PC-9 (cell line): Measurements from ENCODE around the gene CMIP. TPM values are rescaled to one million over a fixed set of nuclear protein-coding genes. Genes with fewer than 3 reads are reported as not detected.

Experiments used
- BruUV-seq: library from RNA; stranded (reverse); fragments of 400-500 nt; replicated peaks from 2 replicates; lab custom pipeline; 2021; lab: Mats Ljungman, UMichigan
- CTCF ChIA-PET: fragments of 300-600 bp; sonication (Branson Sonifier 250); formaldehyde crosslinking; loops from one replicate; lab custom pipeline; 2022; ENCODE audit warnings: antibody characterized with exemption; lab: Charles Lee
- POLR2A ChIA-PET: fragments of 300-600 bp; sonication (Branson Sonifier 250); formaldehyde crosslinking; loops from one replicate; lab custom pipeline; 2022; ENCODE audit warnings: antibody characterized with exemption; ENCODE audit not compliant: unreplicated experiment; lab: Charles Lee
- DNase-seq, 2 experiments: peaks; one replicate each; pipeline versions ENCODE4 v3.0.0 to v3.0.0-alpha.2; 2015 to 2022; ENCODE audit warnings: mixed read lengths in 1 of 2
- H2AFZ ChIP-seq: fragments of 200-600 bp; sonication (generic); 2 replicates; pipeline ENCODE4 v1.8.1; 2017; ENCODE audit warnings: antibody characterized with exemption
- H3F3A ChIP-seq: fragments of 200-600 bp; sonication (generic); 2 replicates; pipeline ENCODE4 v1.8.1; 2017; ENCODE audit warnings: antibody characterized with exemption, mild to moderate bottlenecking, low read depth; ENCODE audit not compliant: insufficient read depth
- H3K27ac ChIP-seq: fragments of 200-600 bp; sonication (generic); 2 replicates; pipeline ENCODE4 v1.6.1; 2016; ENCODE audit warnings: mixed run types
- H3K27me3 ChIP-seq: fragments of 200-600 bp; sonication (generic); 2 replicates; pipeline ENCODE4 v1.6.1; 2016; ENCODE audit warnings: low read depth, mixed run types; ENCODE audit not compliant: insufficient read depth
- H3K36me3 ChIP-seq: fragments of 200-600 bp; sonication (generic); 2 replicates; pipeline ENCODE4 v1.6.1; 2016; ENCODE audit warnings: low read depth, mixed run types
- H3K4me1 ChIP-seq: fragments of 200-600 bp; sonication (generic); replicated peaks from 2 replicates; pipeline ENCODE4 v1.6.1; 2016; ENCODE audit warnings: mixed run types; ENCODE audit not compliant: insufficient read depth
- H3K4me2 ChIP-seq: fragments of 200-600 bp; sonication (generic); 2 replicates; pipeline ENCODE4 v1.6.1; 2017; ENCODE audit warnings: mixed run types
- H3K4me3 ChIP-seq: fragments of 200-600 bp; sonication (generic); 2 replicates; pipeline ENCODE4 v1.6.1; 2016; ENCODE audit warnings: mixed run types
- H3K79me2 ChIP-seq: fragments of 200-600 bp; sonication (generic); 2 replicates; pipeline ENCODE4 v1.6.1; 2017; ENCODE audit warnings: low read depth, mixed run types
- H3K9me2 ChIP-seq: fragments of 200-600 bp; sonication (generic); 2 replicates; pipeline ENCODE4 v1.8.1; 2017; ENCODE audit warnings: mild to moderate bottlenecking; ENCODE audit not compliant: insufficient read depth
- H3K9me3 ChIP-seq: fragments of 200-600 bp; sonication (generic); 2 replicates; pipeline ENCODE4 v1.8.1; 2016; ENCODE audit warnings: low read depth; ENCODE audit not compliant: insufficient read depth
- H4K20me1 ChIP-seq: fragments of 200-600 bp; sonication (generic); 2 replicates; pipeline ENCODE4 v1.8.1; 2017; ENCODE audit not compliant: insufficient read depth
- CTCF ChIP-seq: fragments of 200-600 bp; sonication (generic); conservative IDR thresholded peaks from 2 replicates; pipeline ENCODE4 v1.6.1; 2017; ENCODE audit warnings: mixed run types, antibody characterized with exemption, mild to moderate bottlenecking, moderate library complexity
- EZH2 ChIP-seq: fragments of 200-600 bp; sonication (generic); IDR thresholded peaks from 2 replicates; pipeline ENCODE4 v1.8.0; 2017; ENCODE audit warnings: antibody characterized with exemption, low read depth
- intact Hi-C: fragments of 100-400 bp; cut with micrococcal nuclease; formaldehyde crosslinking; loops from one replicate; pipeline ENCODE4 v1.10.0; 2022; ENCODE audit not compliant: unreplicated experiment
- total RNA-seq: library from RNA; stranded (reverse); gene quantifications from 2 replicates; pipeline ENCODE4 v1.2.3, GENCODE V29; 2021

CMIP gene
- total RNA-seq, 1 experiment from 2014 or later: 96.6 TPM

GRCh38 chr16:81711657-81712319 is 267.2 kb downstream of the CMIP start:
- POLR2A ChIA-PET: interaction anchor here (0.5 to 0.8 kb wide), 2 partner anchors 26 to 738 kb away, joined by 3 to 8 read pairs; no protein-coding TSS in a partner anchor
- CTCF ChIA-PET: interaction anchor here (0.5 kb wide), 1 partner anchor 721 kb away, joined by 4 read pairs; no protein-coding TSS in a partner anchor
- no peak for TF ChIP-seq CTCF
- TF ChIP-seq EZH2: no peak
- H3K27ac ChIP-seq: no peak overlapping the region
- no peaks in the 10 kb centered on the region for H3K9me2 ChIP-seq
- DNase-seq: peak; percentile 85 to 91
- H3K27me3 ChIP-seq: no peaks in the 10 kb centered on the region
- peaks cover 4% of the 10 kb centered on the region; the same call in 1 of the 2 replicates for H3K36me3 ChIP-seq
- no peaks in the 10 kb centered on the region for H3K9me3 ChIP-seq
- H4K20me1 ChIP-seq: peaks cover 4% of the 10 kb centered on the region; the same call in 1 of the 2 replicates
- BruUV-seq: no TSS peak
- H3K4me3 ChIP-seq: no peak overlapping the region
- H3K79me2 ChIP-seq: no peaks in the 10 kb centered on the region
- intact Hi-C loops: loop anchor here (5.0 kb wide), 1 partner anchor 79 kb away; no protein-coding TSS in a partner anchor
- H2AFZ ChIP-seq: no peak overlapping the region
- peaks cover 27% of the 10 kb centered on the region for H3K4me1 ChIP-seq
- peaks cover 28% of the 10 kb centered on the region; the same call in 1 of the 2 replicates for H3F3A ChIP-seq
- 0 out of 2 replicates have a peak overlapping the region, but pooled peaks have one; percentile 3 for H3K4me2 ChIP-seq

GRCh38 chr16:81712681-81713080 is 268.1 kb downstream of the CMIP start:
- H3K9me2 ChIP-seq: no peaks in the 10 kb centered on the region
- no peak for DNase-seq
- no peaks in the 10 kb centered on the region for H3K27me3 ChIP-seq
- H3F3A ChIP-seq: peaks cover 20% of the 10 kb centered on the region; the same call in 1 of the 2 replicates
- no peak overlapping the region for H3K4me3 ChIP-seq
- H3K4me1 ChIP-seq: peaks cover 33% of the 10 kb centered on the region
- peaks cover 4% of the 10 kb centered on the region; the same call in 1 of the 2 replicates for H4K20me1 ChIP-seq
- intact Hi-C loops: loop anchor here (5.0 kb wide), 1 partner anchor 80 kb away; no protein-coding TSS in a partner anchor
- ChIA-PET CTCF (interaction anchor here (0.5 kb wide), 1 partner anchor 722 kb away, joined by 4 read pairs; no protein-coding TSS in a partner anchor), POLR2A (no interaction called here)
- TF ChIP-seq CTCF (no peak), EZH2 (no peak)
- no peaks in the 10 kb centered on the region for H3K36me3 ChIP-seq
- no peak overlapping the region for H3K27ac ChIP-seq
- no peaks in the 10 kb centered on the region for H3K79me2 ChIP-seq
- no peak overlapping the region for H2AFZ ChIP-seq
- no TSS peak for BruUV-seq
- no peaks in the 10 kb centered on the region for H3K9me3 ChIP-seq
- H3K4me2 ChIP-seq: no peak overlapping the region

- TF ChIP-seq EZH2 (no peak), CTCF (no peak)
- no peak for DNase-seq
- ChIA-PET POLR2A (no interaction called here), CTCF (no interaction called here)
- H3K79me2 ChIP-seq: no peaks in the 10 kb centered on the region
- no peaks in the 10 kb centered on the region for H3K36me3 ChIP-seq
- no peaks in the 10 kb centered on the region for H3K9me2 ChIP-seq
- H3F3A ChIP-seq: peaks cover 14% of the 10 kb centered on the region; the same call in 1 of the 2 replicates
- H3K27ac ChIP-seq: no peak overlapping the region
- H3K9me3 ChIP-seq: no peaks in the 10 kb centered on the region
- H3K4me1 ChIP-seq: peaks cover 34% of the 10 kb centered on the region
- H4K20me1 ChIP-seq: peaks cover 4% of the 10 kb centered on the region; the same call in 1 of the 2 replicates
- no peaks in the 10 kb centered on the region for H3K27me3 ChIP-seq
- H2AFZ ChIP-seq: no peak overlapping the region
- H3K4me2 ChIP-seq: no peak overlapping the region
- TSS peak; percentile 9 for BruUV-seq
- intact Hi-C loops: loop anchor here (5.0 kb wide), 1 partner anchor 81 kb away; no protein-coding TSS in a partner anchor
- H3K4me3 ChIP-seq: no peak overlapping the region
Observed at GRCh38 chr16:81713295-81713772, 268.7 kb downstream of the CMIP start.
